Thyroid gland (tissue), 4 donors: Measurements from ENCODE around the gene PARP2. TPM values are rescaled to one million over a fixed set of nuclear protein-coding genes. Genes with fewer than 3 reads are reported as not detected.

Source experiments
- DNase-seq, 2 donors: peaks; one replicate each; pipeline ENCODE4 v3.0.0-alpha.2; 2019
- H3K27ac ChIP-seq, 3 donors: fragments of 200-600 bp; sonication (generic); 1 replicate in 2 of 3; 2 replicates in 1 of 3; pipeline ENCODE4 v1.5.1; 2016 to 2019; ENCODE audit warnings: mild to moderate bottlenecking in 1 of 3, moderate library complexity in 1 of 3
- H3K27me3 ChIP-seq: fragments of 200-600 bp; sonication (generic); one replicate; pipeline ENCODE4 v1.5.1; 2019
- H3K36me3 ChIP-seq, 2 donors: fragments of 200-600 bp; sonication (generic); one replicate each; pipeline ENCODE4 v1.5.1; 2016 to 2019
- H3K4me1 ChIP-seq, 2 donors: fragments of 200-600 bp; sonication (generic); one replicate each; pipeline ENCODE4 v1.5.1; 2017 to 2019
- H3K4me3 ChIP-seq, 3 donors: fragments of 200-600 bp; sonication (generic); replicated peaks in 1 of 3; 1 replicate in 2 of 3; 2 replicates in 1 of 3; pipeline ENCODE4 v1.5.1; 2016; ENCODE audit warnings: mild to moderate bottlenecking in 1 of 3
- H3K9me3 ChIP-seq: fragments of 200-600 bp; sonication (generic); one replicate; pipeline ENCODE4 v1.5.1; 2017
- CTCF ChIP-seq, 6 experiments: fragments of 200-600 bp in 3 of 6; fragments of 450-650 bp in 3 of 6; sonication (generic) in 3 of 6; IDR thresholded peaks; one replicate each; pipeline ENCODE4 v1.5.1; 2016 to 2019; ENCODE audit warnings: antibody characterized with exemption in 6 of 6, mild to moderate bottlenecking in 2 of 6, inconsistent platforms in 1 of 6, moderate library complexity in 1 of 6
- POLR2A ChIP-seq, 2 donors: fragments of 450-650 bp; IDR thresholded peaks; one replicate each; pipeline ENCODE4 v1.6.1; 2017; ENCODE audit warnings: antibody characterized with exemption in 2 of 2, mild to moderate bottlenecking in 2 of 2, moderate library complexity in 1 of 2
- WGBS, 2 donors: methylation state at CpG; one replicate each; pipeline ENCODE4 v1.1.5; 2017; 5-methylcytosine and 5-hydroxymethylcytosine counted together
- intact Hi-C: fragments of 100-400 bp; cut with DNase I; formaldehyde crosslinking; loops from one replicate; pipeline ENCODE4 v1.15.1; 2023
- total RNA-seq, 4 donors: library from RNA; depleted of rRNA; stranded (reverse); fragments of >200 nt; gene quantifications; one replicate each; pipeline ENCODE4 v1.2.3, GENCODE V29; 2016

PARP2 gene
- total RNA-seq, 4 donors from 2014 or later, result 8.8 to 14.6 (median 9.7) TPM

GRCh38 chr14:20382526-20382925, 39.1 kb downstream of the PARP2 start:
- H3K4me1 ChIP-seq, result no peaks in the 10 kb centered on the region
- H3K36me3 ChIP-seq, result peaks cover 93 to 96% of the 10 kb centered on the region in 2 donors
- no peak overlapping the region for H3K4me3 ChIP-seq
- DNase-seq, result no peak
- intact Hi-C loops, result no loop called here
- H3K9me3 ChIP-seq, result no peaks in the 10 kb centered on the region
- 95 to 96% methylated on average over 10 to 12 of the region's 12 CpGs for WGBS, 2 donors
- H3K27me3 ChIP-seq, result no peaks in the 10 kb centered on the region
- H3K27ac ChIP-seq, result no peak overlapping the region
- TF ChIP-seq POLR2A (IDR thresholded peaks at IDR 0.05) (no peak), CTCF (IDR thresholded peaks at IDR 0.05) (no peak)

- DNase-seq, result no peak
- no peak overlapping the region for H3K27ac ChIP-seq
- no peaks in the 10 kb centered on the region for H3K9me3 ChIP-seq
- H3K4me1 ChIP-seq, result no peaks in the 10 kb centered on the region
- no peaks in the 10 kb centered on the region for H3K27me3 ChIP-seq
- peaks cover 93 to 96% of the 10 kb centered on the region in 2 donors for H3K36me3 ChIP-seq
- intact Hi-C loops, result no loop called here
- no peak for TF ChIP-seq POLR2A (IDR thresholded peaks at IDR 0.05)
- TF ChIP-seq CTCF (IDR thresholded peaks at IDR 0.05), result no peak
- 94 to 95% methylated on average over 10 of the region's 10 CpGs for WGBS, 2 donors
- no peak overlapping the region for H3K4me3 ChIP-seq
These were observed 39.6 kb downstream of the PARP2 start for GRCh38 chr14:20383032-20383431.

- TF ChIP-seq POLR2A (IDR thresholded peaks at IDR 0.05) (no peak), CTCF (IDR thresholded peaks at IDR 0.05) (no peak)
- 95% methylated on average over 5 of the region's 5 CpGs for WGBS, 2 donors
- no peak overlapping the region for H3K27ac ChIP-seq
- no peak overlapping the region for H3K4me3 ChIP-seq
- no peaks in the 10 kb centered on the region for H3K4me1 ChIP-seq
- H3K27me3 ChIP-seq, result no peaks in the 10 kb centered on the region
- intact Hi-C loops, result no loop called here
- no peaks in the 10 kb centered on the region for H3K9me3 ChIP-seq
- H3K36me3 ChIP-seq, result peaks cover 93 to 96% of the 10 kb centered on the region in 2 donors
- DNase-seq, result no peak
These were observed 40.2 kb downstream of the PARP2 start for GRCh38 chr14:20383636-20384035.

GRCh38 chr14:20384321-20384720, 40.9 kb downstream of the PARP2 start:
- no peaks in the 10 kb centered on the region for H3K27me3 ChIP-seq
- DNase-seq, result no peak
- TF ChIP-seq CTCF (IDR thresholded peaks at IDR 0.05), result no peak
- TF ChIP-seq POLR2A (IDR thresholded peaks at IDR 0.05), result no peak
- intact Hi-C loops, result no loop called here
- H3K9me3 ChIP-seq, result no peaks in the 10 kb centered on the region
- no peak overlapping the region for H3K4me3 ChIP-seq
- H3K27ac ChIP-seq, result no peak overlapping the region
- no peaks in the 10 kb centered on the region for H3K4me1 ChIP-seq
- H3K36me3 ChIP-seq, result peaks cover 93 to 96% of the 10 kb centered on the region in 2 donors
- WGBS, 2 donors, result 88 to 97% methylated on average over 7 of the region's 7 CpGs

GRCh38 chr14:20384886-20385285, 41.5 kb downstream of the PARP2 start:
- intact Hi-C loops, result no loop called here
- TF ChIP-seq CTCF (IDR thresholded peaks at IDR 0.05) (no peak), POLR2A (IDR thresholded peaks at IDR 0.05) (no peak)
- Histone ChIP-seq H3K4me3 (no peak overlapping the region), H3K27me3 (no peaks in the 10 kb centered on the region), H3K9me3 (no peaks in the 10 kb centered on the region), H3K4me1 (no peaks in the 10 kb centered on the region), H3K27ac (no peak overlapping the region), H3K36me3 (peaks cover 92 to 96% of the 10 kb centered on the region in 2 donors)
- DNase-seq, result no peak
- WGBS, 2 donors, result 88 to 89% methylated on average over 5 of the region's 5 CpGs
